Measurements from ENCODE around the gene MLXIPL.
A peak's percentile ranks its signal among the peaks of the same experiment; 100 is the strongest.
"Not testable (repeated sequence)": the region's sequence is repeated elsewhere in the genome, so short reads cannot be mapped to it uniquely, and the experiment has no call there.

Gene MLXIPL

DNA sequence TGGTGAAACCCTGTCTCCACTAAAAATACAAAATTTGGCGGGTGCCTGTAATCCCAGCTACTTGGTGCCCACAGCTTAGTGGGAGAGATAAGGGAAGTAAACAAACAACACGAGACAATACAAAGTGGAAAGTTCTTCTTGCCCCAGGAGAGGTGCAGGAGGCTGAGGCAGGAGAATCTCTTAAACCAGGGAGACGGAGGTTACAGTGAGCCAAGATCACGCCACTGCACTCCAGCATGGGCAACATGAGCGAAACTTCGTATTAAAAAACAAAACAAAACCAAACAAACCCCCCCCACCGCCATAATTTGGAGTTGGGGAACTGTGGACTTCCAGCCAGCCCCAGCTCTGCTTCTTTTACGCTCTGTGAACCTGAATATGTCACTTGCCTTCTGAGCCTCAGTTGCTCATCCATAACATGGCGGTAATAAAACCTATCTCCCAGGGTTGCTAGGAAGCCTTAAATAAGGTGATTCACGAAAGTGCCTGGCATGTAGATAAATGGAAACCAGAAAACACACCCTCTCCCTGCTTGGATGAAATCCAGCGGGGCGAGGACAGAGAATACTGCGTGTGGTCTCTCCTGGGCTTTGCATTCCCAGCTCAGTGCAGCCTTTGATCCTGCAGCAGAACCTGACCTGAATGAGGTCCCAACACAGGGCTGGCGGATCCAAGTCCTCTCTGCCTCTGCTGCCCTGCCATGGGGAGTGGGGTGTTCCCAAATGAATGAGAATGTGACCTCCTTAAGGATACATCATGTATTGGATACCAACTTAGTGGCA is 10.2 kb downstream of the MLXIPL start:
- DNase-seq: no peak

DNA sequence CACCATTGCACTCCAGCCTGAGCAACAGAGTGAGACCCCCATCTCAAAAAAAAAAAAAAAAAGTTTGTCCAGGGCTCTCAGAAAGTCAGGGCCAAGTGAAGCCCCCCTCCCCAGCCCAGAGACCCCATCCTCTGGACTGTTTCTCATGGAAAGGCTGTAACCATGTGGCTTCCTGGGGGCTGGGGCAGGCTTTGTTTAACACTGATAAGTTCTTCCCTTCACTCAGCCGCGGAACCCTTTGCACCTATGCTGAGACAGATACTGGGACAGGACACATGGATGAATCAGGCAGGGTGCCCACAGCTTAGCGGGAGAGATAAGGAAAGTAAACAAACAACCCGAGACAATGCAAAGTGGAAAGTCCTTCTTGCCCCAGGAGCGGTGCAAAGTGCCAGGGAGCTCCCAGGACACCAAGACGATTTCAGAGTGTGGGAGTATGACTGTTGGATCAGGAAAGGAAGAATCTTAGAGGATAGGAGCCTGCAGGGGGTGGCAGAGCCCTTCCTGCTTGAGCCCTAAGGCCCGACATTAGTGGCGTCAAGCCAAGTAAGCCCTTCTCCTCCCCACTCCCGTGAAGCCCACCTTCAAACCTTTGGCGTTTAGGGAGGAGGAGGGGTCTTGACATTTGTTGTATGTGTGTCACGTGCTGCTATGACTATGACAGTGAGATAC is 11.6 kb downstream of the MLXIPL start:
- no peaks in the 10 kb centered on the region for H3K36me3 ChIP-seq (ENCODE audit: control insufficient read depth, insufficient read depth, low read length)
- H3K9me3 ChIP-seq (ENCODE audit: control insufficient read depth, low read length): no peaks in the 10 kb centered on the region
- H3K27me3 ChIP-seq (replicated peaks; ENCODE audit: control insufficient read depth, insufficient read depth, low read length, poor library complexity, severe bottlenecking): no peaks in the 10 kb centered on the region
- H3K4me3 ChIP-seq (ENCODE audit: insufficient read depth, low read depth, low read length, poor library complexity, severe bottlenecking): no peak overlapping the region
- DNase-seq: no peak
- H3K27ac ChIP-seq (ENCODE audit: insufficient read depth, low read length, poor library complexity, severe bottlenecking): no peak overlapping the region
- H3K4me1 ChIP-seq (ENCODE audit: control insufficient read depth, insufficient read depth, low read length, poor library complexity, severe bottlenecking): no peaks in the 10 kb centered on the region

More for the DNA sequence above, 10.2 kb downstream of the MLXIPL start:
- H3K27ac ChIP-seq (ENCODE audit: insufficient read depth, low read length, poor library complexity, severe bottlenecking): no peak overlapping the region
- H3K27me3 ChIP-seq (replicated peaks; ENCODE audit: control insufficient read depth, insufficient read depth, low read length, poor library complexity, severe bottlenecking): no peaks in the 10 kb centered on the region
- H3K4me3 ChIP-seq (ENCODE audit: insufficient read depth, low read depth, low read length, poor library complexity, severe bottlenecking): no peak overlapping the region
- H3K9me3 ChIP-seq (ENCODE audit: control insufficient read depth, low read length): no peaks in the 10 kb centered on the region
- no peaks in the 10 kb centered on the region for H3K4me1 ChIP-seq (ENCODE audit: control insufficient read depth, insufficient read depth, low read length, poor library complexity, severe bottlenecking)
- H3K36me3 ChIP-seq (ENCODE audit: control insufficient read depth, insufficient read depth, low read length): no peaks in the 10 kb centered on the region

DNA sequence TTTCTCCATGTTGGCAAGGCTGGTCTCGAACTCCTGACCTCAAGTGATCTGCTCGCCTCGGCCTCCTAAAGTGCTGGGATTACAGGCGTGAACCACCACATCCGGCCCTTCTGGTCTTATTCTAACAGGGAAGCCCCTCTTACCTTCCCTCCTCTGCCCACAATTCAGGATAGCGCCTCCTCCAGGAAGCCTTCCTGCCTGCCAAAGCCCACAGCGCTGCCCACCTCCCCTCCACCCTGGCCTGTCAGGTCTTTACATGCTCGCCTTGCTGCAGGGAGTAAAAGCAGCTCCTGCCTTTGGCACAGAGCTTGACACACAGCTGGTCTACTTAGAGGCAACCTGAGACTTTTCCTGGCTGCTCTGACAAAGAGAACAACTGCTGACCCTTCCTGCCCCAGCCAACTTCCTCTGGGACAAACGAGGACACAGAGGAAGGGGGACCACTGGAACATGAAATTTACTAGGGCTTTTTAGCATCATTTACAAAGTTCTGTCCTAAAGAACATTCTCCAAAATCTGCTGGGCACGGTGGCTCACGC is 13.2 kb downstream of the MLXIPL start:
- Histone ChIP-seq H3K4me3 (ENCODE audit: insufficient read depth, low read depth, low read length, poor library complexity, severe bottlenecking) (no peak overlapping the region), H3K36me3 (ENCODE audit: control insufficient read depth, insufficient read depth, low read length) (no peaks in the 10 kb centered on the region), H3K27me3 (replicated peaks; ENCODE audit: control insufficient read depth, insufficient read depth, low read length, poor library complexity, severe bottlenecking) (no peaks in the 10 kb centered on the region), H3K9me3 (ENCODE audit: control insufficient read depth, low read length) (no peaks in the 10 kb centered on the region), H3K4me1 (ENCODE audit: control insufficient read depth, insufficient read depth, low read length, poor library complexity, severe bottlenecking) (no peaks in the 10 kb centered on the region), H3K27ac (ENCODE audit: insufficient read depth, low read length, poor library complexity, severe bottlenecking) (no peak overlapping the region)
- no peak for DNase-seq

DNA sequence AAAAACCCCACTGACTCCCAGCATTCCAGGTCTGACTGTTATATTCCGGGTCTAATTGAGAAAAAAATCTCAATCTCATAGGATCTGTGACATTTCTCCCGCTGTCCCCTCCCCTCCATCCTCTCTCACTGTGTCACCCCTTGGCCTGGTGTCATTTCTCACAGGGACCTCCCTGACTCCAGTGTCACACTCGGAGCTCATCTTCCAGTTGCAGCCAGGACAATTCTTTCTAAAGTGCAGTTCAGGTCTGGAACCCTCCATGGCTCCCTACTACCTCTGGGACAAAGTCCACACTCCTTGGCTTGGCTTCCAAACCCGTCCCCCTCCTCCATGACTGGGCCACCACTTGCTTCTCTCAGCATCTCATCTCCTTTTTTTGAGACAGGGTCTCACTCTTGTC is 14.2 kb downstream of the MLXIPL start:
- H3K27me3 ChIP-seq (replicated peaks; ENCODE audit: control insufficient read depth, insufficient read depth, low read length, poor library complexity, severe bottlenecking): no peaks in the 10 kb centered on the region

DNA sequence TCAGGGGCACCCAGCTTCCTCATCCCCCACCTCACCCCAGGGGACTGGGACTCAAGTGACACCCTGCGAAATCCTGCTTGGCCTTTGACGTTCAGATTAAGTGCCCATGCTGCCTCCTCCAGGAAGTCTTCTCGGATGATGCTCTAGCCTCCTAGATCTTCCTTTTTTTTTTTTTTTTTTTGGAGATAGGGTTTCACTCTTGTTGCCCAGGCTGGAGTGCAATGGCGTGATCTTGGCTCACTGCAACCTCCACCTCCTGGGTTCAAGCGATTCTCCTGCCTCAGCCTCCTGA is 16.7 kb downstream of the MLXIPL start:
- not testable (repeated sequence) for H3K27me3 ChIP-seq (replicated peaks; ENCODE audit: control insufficient read depth, insufficient read depth, low read length, poor library complexity, severe bottlenecking); H3K27ac ChIP-seq (ENCODE audit: insufficient read depth, low read length, poor library complexity, severe bottlenecking); DNase-seq; H3K4me3 ChIP-seq (ENCODE audit: insufficient read depth, low read depth, low read length, poor library complexity, severe bottlenecking); H3K36me3 ChIP-seq (ENCODE audit: control insufficient read depth, insufficient read depth, low read length); H3K4me1 ChIP-seq (ENCODE audit: control insufficient read depth, insufficient read depth, low read length, poor library complexity, severe bottlenecking); H3K9me3 ChIP-seq (ENCODE audit: control insufficient read depth, low read length)

More for the DNA sequence above, 14.2 kb downstream of the MLXIPL start:
- Histone ChIP-seq H3K4me3 (ENCODE audit: insufficient read depth, low read depth, low read length, poor library complexity, severe bottlenecking) (no peak overlapping the region), H3K27ac (ENCODE audit: insufficient read depth, low read length, poor library complexity, severe bottlenecking) (no peak overlapping the region), H3K9me3 (ENCODE audit: control insufficient read depth, low read length) (no peaks in the 10 kb centered on the region), H3K36me3 (ENCODE audit: control insufficient read depth, insufficient read depth, low read length) (no peaks in the 10 kb centered on the region), H3K4me1 (ENCODE audit: control insufficient read depth, insufficient read depth, low read length, poor library complexity, severe bottlenecking) (no peaks in the 10 kb centered on the region)
- DNase-seq: no peak

DNA sequence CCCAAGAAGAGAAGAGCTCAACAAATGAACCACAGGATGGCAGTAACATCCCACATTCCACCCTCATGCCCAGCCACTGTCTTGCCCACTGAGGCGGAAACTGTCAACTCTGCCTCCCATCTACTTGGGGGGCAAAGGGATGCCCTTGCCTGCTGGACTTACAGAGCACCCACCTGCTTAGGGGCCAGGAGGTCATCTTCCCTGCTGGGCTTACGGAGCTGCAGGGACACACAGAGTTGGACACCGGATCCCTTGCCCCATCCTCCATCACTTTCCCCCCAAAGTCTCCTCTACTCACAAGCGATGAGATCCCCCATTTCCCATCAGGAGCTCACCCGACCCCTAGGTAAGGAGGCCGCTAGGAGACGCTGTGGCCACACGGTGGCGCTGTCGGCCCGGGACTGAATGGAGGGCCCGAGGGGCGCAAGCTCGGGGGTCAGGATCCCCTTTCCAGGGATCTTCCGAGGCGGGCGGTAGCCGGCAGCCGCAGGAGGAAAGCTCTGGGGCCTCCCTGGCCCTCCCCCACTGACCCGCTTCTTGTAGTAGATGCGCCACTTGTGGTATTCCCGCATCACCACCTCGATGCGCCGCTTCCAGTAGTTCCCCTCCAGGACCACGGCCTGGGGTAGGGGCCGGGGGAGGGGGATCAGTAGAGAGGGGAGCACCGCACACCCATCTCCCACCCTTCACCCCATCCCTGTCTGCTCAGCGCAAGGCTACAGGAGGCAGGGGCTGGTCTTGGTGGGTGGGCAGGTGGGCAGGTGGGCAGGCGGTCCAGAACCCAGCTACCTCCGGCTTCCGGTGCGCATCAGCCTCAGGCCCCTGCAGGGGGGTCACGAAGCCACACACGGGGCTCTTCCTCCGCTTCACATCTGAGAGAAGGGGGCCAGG is 17.3 kb downstream of the MLXIPL start:
- H3K4me1 ChIP-seq (ENCODE audit: control insufficient read depth, insufficient read depth, low read length, poor library complexity, severe bottlenecking): no peaks in the 10 kb centered on the region
- H3K27ac ChIP-seq (ENCODE audit: insufficient read depth, low read length, poor library complexity, severe bottlenecking): no peak overlapping the region
- H3K4me3 ChIP-seq (ENCODE audit: insufficient read depth, low read depth, low read length, poor library complexity, severe bottlenecking): no peak overlapping the region
- no peaks in the 10 kb centered on the region for H3K27me3 ChIP-seq (replicated peaks; ENCODE audit: control insufficient read depth, insufficient read depth, low read length, poor library complexity, severe bottlenecking)
- DNase-seq: peak; percentile 32 to 62 (median 53)
- no peaks in the 10 kb centered on the region for H3K9me3 ChIP-seq (ENCODE audit: control insufficient read depth, low read length)
- H3K36me3 ChIP-seq (ENCODE audit: control insufficient read depth, insufficient read depth, low read length): no peaks in the 10 kb centered on the region

DNA sequence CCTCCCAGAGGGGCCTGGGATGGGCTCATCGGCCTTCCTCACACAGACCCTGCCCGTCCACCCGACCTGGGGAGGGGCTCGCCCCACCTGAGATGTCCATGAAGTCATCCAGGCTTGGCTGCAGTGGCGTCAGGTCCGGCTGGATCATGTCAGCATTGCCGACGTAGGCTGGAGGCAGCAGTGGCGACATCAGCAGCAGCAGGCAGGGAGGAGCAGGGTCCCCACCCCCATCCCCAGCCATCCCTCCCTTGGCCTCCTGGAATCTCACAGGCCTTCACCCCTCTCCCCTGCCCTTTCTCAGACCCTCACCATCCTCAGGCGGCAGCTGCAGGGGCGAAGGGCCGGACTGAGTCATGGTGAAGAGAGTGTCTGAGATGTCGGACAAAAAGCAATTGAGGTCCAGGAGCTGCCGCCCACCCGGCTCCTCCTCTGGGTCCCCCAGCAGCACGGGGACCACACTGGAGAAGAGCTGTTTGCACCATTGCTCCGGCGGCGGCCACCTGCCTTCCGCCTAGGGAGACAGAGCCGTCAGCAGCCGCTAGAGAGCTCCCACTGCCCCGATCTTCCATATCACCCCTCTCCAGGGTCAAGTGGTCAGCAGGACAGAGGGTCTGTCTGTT is 18.6 kb downstream of the MLXIPL start:
- H3K4me1 ChIP-seq (ENCODE audit: control insufficient read depth, insufficient read depth, low read length, poor library complexity, severe bottlenecking): no peaks in the 10 kb centered on the region
- no peak overlapping the region for H3K27ac ChIP-seq (ENCODE audit: insufficient read depth, low read length, poor library complexity, severe bottlenecking)
- H3K27me3 ChIP-seq (replicated peaks; ENCODE audit: control insufficient read depth, insufficient read depth, low read length, poor library complexity, severe bottlenecking): no peaks in the 10 kb centered on the region
- H3K4me3 ChIP-seq (ENCODE audit: insufficient read depth, low read depth, low read length, poor library complexity, severe bottlenecking): no peak overlapping the region
- H3K36me3 ChIP-seq (ENCODE audit: control insufficient read depth, insufficient read depth, low read length): no peaks in the 10 kb centered on the region
- no peak for DNase-seq
- no peaks in the 10 kb centered on the region for H3K9me3 ChIP-seq (ENCODE audit: control insufficient read depth, low read length)

DNA sequence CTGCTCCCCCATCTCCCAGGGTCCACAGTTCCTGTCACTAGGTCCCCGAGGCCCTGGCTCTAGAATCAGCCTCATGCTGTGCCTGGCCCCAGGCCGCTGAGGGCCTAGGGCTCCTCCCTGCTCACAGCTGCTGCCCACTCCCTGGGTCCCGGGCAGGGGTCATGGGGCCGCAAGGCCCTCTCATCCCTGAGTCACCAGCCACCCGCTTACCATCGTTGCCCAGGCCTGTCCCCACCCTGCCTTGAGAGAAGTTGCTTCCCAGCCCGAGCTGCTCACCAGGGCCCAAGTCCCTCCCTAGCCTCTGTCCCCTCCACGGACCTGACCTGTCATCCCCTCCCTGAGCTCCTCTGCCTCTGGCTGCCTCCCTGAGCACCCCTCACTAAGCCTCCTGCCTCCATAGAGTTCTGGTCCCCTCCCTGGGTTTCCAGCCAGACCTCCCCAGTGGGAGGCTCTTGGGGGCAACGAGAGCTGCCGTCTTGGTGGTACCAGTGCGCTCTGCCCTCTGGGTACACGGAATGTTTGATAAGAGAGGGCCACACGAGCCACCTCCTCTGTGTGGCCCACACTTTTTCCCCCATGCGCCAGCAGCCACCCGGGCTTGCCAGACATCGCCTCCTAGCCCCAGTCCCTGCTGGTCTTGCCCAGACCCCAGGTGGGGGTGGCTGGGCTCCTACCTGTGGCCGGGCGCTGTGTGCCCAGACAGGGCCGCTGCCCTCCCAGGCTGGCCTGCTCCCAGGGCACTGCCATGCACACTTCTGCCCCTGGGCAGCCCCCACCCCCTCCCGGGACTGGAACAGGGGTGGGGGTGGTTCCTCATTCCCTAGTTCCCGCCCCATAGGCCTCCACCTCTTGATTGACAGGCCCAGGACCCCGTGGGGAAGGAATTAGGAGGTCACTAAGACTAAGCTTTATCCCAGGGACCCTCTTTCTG is 21.3 kb downstream of the MLXIPL start:
- H3K36me3 ChIP-seq (ENCODE audit: control insufficient read depth, insufficient read depth, low read length): no peaks in the 10 kb centered on the region
- no peaks in the 10 kb centered on the region for H3K27me3 ChIP-seq (replicated peaks; ENCODE audit: control insufficient read depth, insufficient read depth, low read length, poor library complexity, severe bottlenecking)
- no peaks in the 10 kb centered on the region for H3K4me1 ChIP-seq (ENCODE audit: control insufficient read depth, insufficient read depth, low read length, poor library complexity, severe bottlenecking)
- H3K4me3 ChIP-seq (ENCODE audit: insufficient read depth, low read depth, low read length, poor library complexity, severe bottlenecking): no peak overlapping the region
- no peaks in the 10 kb centered on the region for H3K9me3 ChIP-seq (ENCODE audit: control insufficient read depth, low read length)
- H3K27ac ChIP-seq (ENCODE audit: insufficient read depth, low read length, poor library complexity, severe bottlenecking): no peak overlapping the region
- no peak for DNase-seq

DNA sequence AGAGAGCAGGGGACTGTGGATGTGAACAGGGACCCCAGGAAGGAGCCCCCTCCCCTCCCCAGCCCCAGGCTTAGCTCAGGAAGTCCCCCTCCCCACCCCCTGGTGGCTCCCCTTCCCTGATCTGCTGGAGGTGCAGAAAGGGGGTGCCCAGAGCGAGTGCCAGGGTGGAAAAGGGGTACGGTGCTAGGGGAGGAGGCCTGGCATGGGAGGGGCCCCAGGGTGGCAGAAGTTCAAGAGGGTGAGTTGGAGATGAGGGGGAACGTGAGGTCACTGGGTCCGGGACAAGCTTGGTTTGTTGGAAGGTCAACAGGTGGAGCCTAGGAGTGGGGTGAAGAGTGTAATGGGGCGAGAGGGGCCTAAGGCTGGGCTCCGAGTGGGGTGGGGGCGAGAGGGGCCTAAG is 24.4 kb downstream of the MLXIPL start:
- H3K27me3 ChIP-seq (replicated peaks; ENCODE audit: control insufficient read depth, insufficient read depth, low read length, poor library complexity, severe bottlenecking): no peaks in the 10 kb centered on the region
- H3K36me3 ChIP-seq (ENCODE audit: control insufficient read depth, insufficient read depth, low read length): no peaks in the 10 kb centered on the region
- H3K9me3 ChIP-seq (ENCODE audit: control insufficient read depth, low read length): no peaks in the 10 kb centered on the region
- no peak for DNase-seq
- H3K27ac ChIP-seq (ENCODE audit: insufficient read depth, low read length, poor library complexity, severe bottlenecking): no peak overlapping the region
- no peak overlapping the region for H3K4me3 ChIP-seq (ENCODE audit: insufficient read depth, low read depth, low read length, poor library complexity, severe bottlenecking)
- no peaks in the 10 kb centered on the region for H3K4me1 ChIP-seq (ENCODE audit: control insufficient read depth, insufficient read depth, low read length, poor library complexity, severe bottlenecking)

Measured in effector memory CD4-positive, alpha-beta T cell (primary cell).